ENCODE data around the gene TSPAN18. TPM values are rescaled to one million over a fixed set of nuclear protein-coding genes. Genes with fewer than 3 reads are reported as not detected.

The TSPAN18 gene
- total and polyA plus RNA-seq, 2 experiments from 2014 or later: 6.0 to 10.6 TPM

GRCh38 chr11:44818110-44818509, 91.3 kb downstream of the TSPAN18 start (continued):
- TF ChIP-seq, protein P1, sequence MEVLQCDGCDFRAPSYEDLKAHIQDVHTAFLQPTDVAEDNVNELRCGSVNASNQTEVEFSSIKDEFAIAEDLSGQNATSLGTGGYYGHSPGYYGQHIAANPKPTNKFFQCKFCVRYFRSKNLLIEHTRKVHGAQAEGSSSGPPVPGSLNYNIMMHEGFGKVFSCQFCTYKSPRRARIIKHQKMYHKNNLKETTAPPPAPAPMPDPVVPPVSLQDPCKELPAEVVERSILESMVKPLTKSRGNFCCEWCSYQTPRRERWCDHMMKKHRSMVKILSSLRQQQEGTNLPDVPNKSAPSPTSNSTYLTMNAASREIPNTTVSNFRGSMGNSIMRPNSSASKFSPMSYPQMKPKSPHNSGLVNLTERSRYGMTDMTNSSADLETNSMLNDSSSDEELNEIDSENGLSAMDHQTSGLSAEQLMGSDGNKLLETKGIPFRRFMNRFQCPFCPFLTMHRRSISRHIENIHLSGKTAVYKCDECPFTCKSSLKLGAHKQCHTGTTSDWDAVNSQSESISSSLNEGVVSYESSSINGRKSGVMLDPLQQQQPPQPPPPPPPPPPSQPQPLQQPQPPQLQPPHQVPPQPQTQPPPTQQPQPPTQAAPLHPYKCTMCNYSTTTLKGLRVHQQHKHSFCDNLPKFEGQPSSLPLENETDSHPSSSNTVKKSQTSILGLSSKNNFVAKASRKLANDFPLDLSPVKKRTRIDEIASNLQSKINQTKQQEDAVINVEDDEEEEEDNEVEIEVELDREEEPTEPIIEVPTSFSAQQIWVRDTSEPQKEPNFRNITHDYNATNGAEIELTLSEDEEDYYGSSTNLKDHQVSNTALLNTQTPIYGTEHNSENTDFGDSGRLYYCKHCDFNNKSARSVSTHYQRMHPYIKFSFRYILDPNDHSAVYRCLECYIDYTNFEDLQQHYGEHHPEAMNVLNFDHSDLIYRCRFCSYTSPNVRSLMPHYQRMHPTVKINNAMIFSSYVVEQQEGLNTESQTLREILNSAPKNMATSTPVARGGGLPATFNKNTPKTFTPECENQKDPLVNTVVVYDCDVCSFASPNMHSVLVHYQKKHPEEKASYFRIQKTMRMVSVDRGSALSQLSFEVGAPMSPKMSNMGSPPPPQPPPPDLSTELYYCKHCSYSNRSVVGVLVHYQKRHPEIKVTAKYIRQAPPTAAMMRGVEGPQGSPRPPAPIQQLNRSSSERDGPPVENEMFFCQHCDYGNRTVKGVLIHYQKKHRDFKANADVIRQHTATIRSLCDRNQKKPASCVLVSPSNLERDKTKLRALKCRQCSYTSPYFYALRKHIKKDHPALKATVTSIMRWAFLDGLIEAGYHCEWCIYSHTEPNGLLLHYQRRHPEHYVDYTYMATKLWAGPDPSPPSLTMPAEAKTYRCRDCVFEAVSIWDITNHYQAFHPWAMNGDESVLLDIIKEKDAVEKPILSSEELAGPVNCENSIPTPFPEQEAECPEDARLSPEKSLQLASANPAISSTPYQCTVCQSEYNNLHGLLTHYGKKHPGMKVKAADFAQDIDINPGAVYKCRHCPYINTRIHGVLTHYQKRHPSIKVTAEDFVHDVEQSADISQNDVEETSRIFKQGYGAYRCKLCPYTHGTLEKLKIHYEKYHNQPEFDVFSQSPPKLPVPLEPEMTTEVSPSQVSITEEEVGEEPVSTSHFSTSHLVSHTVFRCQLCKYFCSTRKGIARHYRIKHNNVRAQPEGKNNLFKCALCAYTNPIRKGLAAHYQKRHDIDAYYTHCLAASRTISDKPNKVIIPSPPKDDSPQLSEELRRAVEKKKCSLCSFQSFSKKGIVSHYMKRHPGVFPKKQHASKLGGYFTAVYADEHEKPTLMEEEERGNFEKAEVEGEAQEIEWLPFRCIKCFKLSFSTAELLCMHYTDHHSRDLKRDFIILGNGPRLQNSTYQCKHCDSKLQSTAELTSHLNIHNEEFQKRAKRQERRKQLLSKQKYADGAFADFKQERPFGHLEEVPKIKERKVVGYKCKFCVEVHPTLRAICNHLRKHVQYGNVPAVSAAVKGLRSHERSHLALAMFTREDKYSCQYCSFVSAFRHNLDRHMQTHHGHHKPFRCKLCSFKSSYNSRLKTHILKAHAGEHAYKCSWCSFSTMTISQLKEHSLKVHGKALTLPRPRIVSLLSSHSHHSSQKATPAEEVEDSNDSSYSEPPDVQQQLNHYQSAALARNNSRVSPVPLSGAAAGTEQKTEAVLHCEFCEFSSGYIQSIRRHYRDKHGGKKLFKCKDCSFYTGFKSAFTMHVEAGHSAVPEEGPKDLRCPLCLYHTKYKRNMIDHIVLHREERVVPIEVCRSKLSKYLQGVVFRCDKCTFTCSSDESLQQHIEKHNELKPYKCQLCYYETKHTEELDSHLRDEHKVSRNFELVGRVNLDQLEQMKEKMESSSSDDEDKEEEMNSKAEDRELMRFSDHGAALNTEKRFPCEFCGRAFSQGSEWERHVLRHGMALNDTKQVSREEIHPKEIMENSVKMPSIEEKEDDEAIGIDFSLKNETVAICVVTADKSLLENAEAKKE (CRISPR knock-in tag; IDR thresholded peaks at IDR 0.05): no peak

DNA sequence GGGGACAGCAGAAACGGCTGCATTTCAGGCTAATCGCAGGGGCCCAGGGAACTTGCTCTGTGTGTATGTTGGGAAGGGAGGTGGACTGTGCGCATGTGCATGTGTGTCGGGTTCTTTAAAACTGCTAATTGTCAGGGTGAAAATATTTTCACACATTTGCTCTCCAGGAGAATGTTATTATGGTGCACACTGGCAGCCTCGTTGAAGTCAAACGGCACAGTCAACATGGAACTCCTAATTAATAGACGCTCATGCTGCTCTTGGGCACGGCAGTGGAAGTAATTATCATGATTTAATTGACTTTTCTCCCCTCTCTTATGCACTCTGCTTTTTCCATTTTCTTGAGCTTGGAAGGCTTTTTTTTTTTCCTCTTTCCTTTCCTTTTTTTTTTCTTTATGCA, 92.6 kb downstream of the TSPAN18 start:
- no peaks in the 10 kb centered on the region; the same call in 1 of the 2 replicates for H3K79me2 ChIP-seq (replicated peaks; ENCODE audit: insufficient read depth)
- H3K4me1 Mint-ChIP-seq: peaks cover 16% of the 10 kb centered on the region
- H4K20me1 ChIP-seq (replicated peaks; ENCODE audit: insufficient read depth): no peaks in the 10 kb centered on the region
- no peak for ATAC-seq
- no peak overlapping the region for H3K4me3 Mint-ChIP-seq
- no peak overlapping the region for H3K4me2 ChIP-seq
- H3K27me3 ChIP-seq (ENCODE audit: insufficient read depth): no peaks in the 10 kb centered on the region
- H3K4me3 ChIP-seq: no peak overlapping the region
- peaks cover 18% of the 10 kb centered on the region for H3K27me3 Mint-ChIP-seq (ENCODE audit: insufficient read depth, low read depth, poor library complexity)
- no peaks in the 10 kb centered on the region for H3K36me3 ChIP-seq (ENCODE audit: insufficient read depth)
- H2AFZ ChIP-seq: no peak overlapping the region
- no peak for DNase-seq (ENCODE audit: low spot score)
- H3K4me1 ChIP-seq (ENCODE audit: insufficient read depth): peaks cover 11% of the 10 kb centered on the region
- no peak overlapping the region for H3K27ac ChIP-seq (ENCODE audit: low read depth)
- no peaks in the 10 kb centered on the region for H3K9me2 ChIP-seq (ENCODE audit: insufficient read depth)
- H3K27ac Mint-ChIP-seq: no peak overlapping the region
- peaks cover 33% of the 10 kb centered on the region for H3K9me3 Mint-ChIP-seq
- H3K36me3 Mint-ChIP-seq (ENCODE audit: low read depth): peaks cover 36% of the 10 kb centered on the region
- peaks cover 5% of the 10 kb centered on the region; the same call in 1 of the 2 replicates for H3F3A ChIP-seq (replicated peaks; ENCODE audit: low read depth)
- TF ChIP-seq EZH2phosphoT487 (IDR thresholded peaks at IDR 0.05; ENCODE audit: unreplicated experiment) (no peak), STAT1 (IDR thresholded peaks at IDR 0.05; ENCODE audit: unreplicated experiment) (no peak), JUNB (IDR thresholded peaks at IDR 0.05; ENCODE audit: unreplicated experiment) (no peak), NANOG (IDR thresholded peaks at IDR 0.05; ENCODE audit: borderline replicate concordance) (no peak), POLR2AphosphoS5 (IDR thresholded peaks at IDR 0.05; ENCODE audit: low read depth) (no peak)
- TF ChIP-seq, protein P1 (CRISPR knock-in tag; IDR thresholded peaks at IDR 0.05): no peak
- TF ChIP-seq, protein P2, sequence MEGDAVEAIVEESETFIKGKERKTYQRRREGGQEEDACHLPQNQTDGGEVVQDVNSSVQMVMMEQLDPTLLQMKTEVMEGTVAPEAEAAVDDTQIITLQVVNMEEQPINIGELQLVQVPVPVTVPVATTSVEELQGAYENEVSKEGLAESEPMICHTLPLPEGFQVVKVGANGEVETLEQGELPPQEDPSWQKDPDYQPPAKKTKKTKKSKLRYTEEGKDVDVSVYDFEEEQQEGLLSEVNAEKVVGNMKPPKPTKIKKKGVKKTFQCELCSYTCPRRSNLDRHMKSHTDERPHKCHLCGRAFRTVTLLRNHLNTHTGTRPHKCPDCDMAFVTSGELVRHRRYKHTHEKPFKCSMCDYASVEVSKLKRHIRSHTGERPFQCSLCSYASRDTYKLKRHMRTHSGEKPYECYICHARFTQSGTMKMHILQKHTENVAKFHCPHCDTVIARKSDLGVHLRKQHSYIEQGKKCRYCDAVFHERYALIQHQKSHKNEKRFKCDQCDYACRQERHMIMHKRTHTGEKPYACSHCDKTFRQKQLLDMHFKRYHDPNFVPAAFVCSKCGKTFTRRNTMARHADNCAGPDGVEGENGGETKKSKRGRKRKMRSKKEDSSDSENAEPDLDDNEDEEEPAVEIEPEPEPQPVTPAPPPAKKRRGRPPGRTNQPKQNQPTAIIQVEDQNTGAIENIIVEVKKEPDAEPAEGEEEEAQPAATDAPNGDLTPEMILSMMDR (conservative IDR thresholded peaks at IDR 0.05; ENCODE audit: low read depth in 2 of 2): no peak

Measured in GM23338 (cell line).